Midbrain (tissue), 1 donor: ENCODE measurements around the gene P3H3.
"Not testable (repeated sequence)": the region's sequence is repeated elsewhere in the genome, so short reads cannot be mapped to it uniquely, and the experiment has no call there.

Experiments used
- DNase-seq: peaks from one replicate; lab custom pipeline; 2025; lab: John Stamatoyannopoulos, UW

The P3H3 gene

GRCh38 chr12:6888794-6889193 is 60.6 kb downstream of the P3H3 start:
- not testable (repeated sequence) for DNase-seq
